Pons (tissue), 1 donor: Measurements from ENCODE around the gene SORCS3.

ENCODE experiments used
- DNase-seq: peaks from one replicate; pipeline ENCODE4 v3.0.0-alpha.2; 2016; ENCODE audit warnings: low spot score

The SORCS3 gene

DNA sequence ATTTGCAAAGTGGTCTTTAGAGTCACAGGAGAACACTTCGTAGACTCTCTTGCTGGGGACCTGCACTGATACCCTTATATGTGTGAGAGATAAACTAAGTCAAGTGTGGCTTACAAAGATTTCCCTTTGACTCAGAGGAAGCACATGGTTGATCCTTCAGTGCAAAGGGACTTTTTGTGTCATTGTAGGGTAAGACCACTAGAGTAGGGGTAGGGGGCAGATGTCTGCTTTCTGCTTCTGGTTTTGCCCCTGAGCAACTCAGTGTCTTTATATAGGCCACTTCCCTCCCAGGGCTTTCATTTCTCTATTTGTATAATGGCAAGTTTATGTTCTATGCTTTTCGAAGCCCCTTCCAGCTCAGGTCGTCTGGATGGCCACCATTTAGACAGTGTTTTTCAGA is 281.7 kb downstream of the SORCS3 start:
- DNase-seq, result no peak

- DNase-seq, result no peak
Observed at GRCh38 chr10:104923501-104923900, 282.4 kb downstream of the SORCS3 start.

GRCh38 chr10:104924101-104924795 is 283.2 kb downstream of the SORCS3 start:
- DNase-seq, result no peak

DNA sequence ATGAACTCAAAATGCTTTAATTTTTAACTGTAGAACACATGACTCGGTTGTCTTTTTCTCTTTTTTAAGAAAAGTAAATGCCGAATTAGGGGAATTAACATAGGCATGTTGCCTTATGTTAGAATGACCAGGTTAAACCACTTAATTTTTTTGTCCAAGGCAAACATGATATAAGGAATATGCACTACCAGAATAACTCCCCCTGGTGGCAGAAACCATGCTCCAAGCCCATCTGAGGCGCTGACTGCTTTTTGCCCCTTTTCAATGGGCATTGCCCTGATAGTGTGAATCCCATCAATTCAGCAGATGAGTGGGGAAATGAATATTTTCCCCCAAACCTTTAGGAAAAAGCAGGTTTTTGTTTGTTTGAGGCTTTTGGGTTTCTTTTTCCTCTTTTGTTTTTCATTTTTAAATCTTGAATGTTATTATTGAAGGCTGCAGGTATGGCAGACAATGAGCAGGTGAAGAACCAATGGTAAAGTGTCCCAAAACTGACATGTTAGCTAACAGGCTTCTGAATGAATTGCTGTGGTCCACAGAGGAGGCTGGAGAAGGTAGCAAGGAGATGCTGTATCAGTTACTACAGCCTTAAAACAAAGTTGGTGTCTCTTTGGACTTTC is 284.3 kb downstream of the SORCS3 start:
- DNase-seq, result peak; percentile 58

DNA sequence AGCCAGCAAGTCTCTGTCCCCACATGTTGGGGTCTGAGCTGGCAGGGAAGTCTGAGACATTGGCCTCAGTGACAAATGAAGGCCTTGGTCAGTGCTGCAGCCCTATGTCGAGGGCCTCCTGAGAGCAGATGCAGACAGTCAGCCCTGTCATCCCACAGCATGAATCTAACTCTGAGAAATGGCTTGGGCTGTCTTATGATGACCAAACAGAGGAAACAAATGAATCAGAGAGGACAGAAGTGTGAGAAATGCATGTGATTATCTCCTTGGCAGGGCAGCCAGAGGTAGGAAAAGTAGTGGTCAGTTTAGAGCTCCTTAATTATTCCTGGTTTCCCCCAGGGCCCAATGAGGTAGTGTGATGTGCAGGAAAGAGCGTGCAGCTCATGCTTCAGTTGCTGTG is 287.6 kb downstream of the SORCS3 start:
- DNase-seq, result no peak

DNA sequence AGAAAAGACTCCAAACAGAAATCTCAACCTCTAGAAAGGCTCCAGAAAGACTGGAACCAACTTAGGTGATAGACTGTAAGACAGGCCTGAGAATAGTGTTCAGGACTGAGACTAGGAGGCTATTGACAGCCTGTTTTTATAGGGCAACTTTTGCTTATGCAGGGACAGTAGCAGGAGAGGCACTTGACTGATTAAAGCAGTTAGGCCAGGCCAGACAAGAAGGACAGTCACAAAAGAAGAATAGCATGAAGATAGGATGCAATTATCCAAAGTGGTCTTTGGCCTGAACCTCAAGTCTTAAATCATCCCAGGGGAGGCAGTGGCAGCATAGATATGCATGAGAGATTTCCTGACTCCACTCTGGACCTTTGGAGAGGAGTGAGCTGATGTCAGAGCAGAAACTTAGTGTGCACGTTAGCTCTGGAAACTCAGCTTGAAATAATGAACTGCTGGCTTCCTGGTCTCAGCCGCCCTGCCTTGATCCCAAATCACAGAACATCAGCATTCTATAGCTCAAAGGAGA is 290.6 kb downstream of the SORCS3 start:
- DNase-seq, result no peak

GRCh38 chr10:104935656-104936055 is 294.6 kb downstream of the SORCS3 start:
- DNase-seq, result no peak

GRCh38 chr10:104937567-104937966 is 296.5 kb downstream of the SORCS3 start:
- no peak for DNase-seq

DNA sequence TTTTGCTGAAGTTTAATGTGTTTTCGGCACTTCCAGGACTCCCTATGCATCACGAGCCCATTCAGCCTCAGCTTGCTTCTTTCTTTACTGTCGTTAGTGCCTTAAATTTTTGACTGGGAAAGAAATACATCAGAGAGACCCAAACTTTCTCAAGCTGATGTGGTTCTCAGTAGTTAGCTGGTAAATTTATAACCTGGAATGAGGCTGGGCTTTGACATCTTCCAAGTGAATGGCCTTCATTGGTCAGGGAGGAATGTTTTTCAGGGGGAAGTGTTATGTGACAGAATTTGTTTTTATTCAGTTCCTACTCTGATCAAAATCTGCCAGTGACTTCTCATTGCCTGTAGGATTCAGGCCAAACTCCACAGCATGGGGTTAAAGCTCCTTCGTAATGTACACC is 296.9 kb downstream of the SORCS3 start:
- no peak for DNase-seq

DNA sequence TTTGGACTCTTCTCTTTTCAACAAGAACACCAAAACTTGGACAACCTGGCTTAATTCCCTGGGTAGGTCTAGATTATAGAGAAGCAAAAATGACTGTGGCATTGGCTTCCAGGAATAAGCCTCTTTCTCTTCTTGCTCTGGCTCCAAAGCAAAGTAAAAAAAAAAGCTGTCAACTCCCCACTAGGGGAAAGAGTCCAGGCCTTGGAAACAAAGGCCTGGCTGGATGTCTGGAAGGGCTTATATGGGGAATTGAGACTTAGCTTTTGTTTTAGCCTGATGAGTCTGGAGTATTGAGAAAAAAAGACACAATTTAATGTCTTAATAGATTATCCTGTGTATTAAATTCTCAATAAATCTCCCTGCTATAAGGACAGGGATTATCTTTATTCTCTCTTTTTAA is 300.6 kb downstream of the SORCS3 start:
- DNase-seq, result no peak

- DNase-seq, result no peak
Observed at GRCh38 chr10:104947314-104947713, 306.2 kb downstream of the SORCS3 start.

DNA sequence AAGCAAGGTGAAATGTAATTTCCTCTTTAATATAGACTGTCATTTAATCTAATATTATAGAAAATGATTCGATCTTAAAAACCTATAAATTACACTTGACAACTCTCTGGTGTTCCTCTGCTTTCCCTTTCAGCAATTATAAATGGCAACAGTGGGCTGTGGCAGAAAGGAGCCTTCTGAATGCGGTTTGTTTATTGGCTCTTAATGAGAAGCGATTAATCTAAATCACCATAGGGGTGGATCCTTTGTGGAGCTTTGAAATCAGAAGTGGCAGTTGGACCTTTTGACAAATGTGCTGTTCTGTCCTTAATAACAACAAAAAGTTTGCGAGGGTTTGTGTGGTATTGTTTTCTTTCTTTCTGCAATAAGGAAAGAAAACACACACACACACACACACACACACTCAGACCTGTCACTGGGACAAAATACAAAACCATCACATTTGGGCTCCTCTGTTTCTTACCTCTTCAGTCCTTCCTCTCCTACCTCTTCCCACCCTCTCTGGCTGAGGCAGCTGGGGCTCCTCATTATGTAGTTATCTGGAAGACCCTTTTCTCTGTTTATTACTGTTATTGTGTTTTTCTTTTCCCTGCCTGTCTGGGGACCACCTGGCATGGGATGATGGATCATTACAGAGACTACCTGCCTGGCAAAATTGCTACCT is 316.2 kb downstream of the SORCS3 start:
- DNase-seq, result no peak

- no peak for DNase-seq
Observed at GRCh38 chr10:104966563-104967297, 325.6 kb downstream of the SORCS3 start.

DNA sequence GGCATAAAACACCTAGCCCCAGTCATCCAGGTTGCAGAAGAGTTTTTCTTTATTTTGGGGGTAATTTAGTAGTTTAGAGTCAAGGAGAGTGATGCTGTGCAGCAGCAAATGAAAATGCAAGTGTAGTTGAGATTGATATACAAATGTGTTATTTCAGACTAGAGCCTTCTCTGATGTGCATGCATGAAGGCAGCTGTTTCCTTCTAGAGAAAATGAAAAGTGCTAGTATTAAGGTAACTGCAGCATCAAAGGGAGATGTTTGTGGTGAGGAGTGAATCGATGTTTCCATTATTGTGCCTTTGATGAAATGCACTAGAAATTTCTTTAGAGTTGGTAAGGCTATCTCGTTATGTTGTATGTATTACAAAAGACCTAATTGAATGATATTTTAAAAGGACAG is 339.3 kb downstream of the SORCS3 start:
- no peak for DNase-seq

- DNase-seq, result no peak
Observed at GRCh38 chr10:104981995-104982394, 340.9 kb downstream of the SORCS3 start.

DNA sequence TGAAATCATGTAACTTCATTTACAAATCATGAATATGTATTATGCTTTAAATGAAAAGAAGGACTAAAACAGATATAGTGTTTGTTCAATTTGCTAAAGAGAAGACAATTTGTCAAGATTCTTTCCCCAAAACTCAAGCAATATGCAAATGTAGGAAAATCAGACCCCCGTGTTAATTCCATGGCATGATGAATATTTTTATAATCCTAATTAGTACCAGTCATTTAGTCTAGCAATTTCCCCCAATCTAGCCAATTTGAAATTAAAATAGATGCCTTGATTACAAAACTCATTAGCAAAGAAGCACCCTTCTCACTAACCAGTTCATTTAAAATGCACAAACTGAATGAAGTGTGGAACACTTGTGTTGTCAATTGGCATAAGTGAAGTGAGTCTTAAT is 347.6 kb downstream of the SORCS3 start:
- DNase-seq, result peak; percentile 16

DNA sequence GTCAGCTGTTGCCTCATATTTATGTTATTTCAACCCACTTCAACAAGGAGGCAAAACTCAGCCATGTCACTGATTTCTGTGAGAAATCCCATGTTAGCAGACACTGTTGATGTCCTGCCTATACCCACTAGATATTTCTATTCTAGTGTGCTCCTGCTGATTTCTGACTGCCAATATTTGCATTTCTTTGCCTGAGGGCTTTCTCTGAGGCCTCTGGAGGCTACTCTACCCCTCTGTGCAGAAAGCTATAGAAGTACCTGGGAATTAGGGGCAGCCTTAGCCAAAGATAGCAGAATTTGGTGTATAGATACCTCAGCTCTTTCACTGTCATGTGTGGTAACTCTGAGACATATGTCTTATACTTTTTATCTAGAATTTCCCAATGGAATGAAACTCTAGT is 348.8 kb downstream of the SORCS3 start:
- DNase-seq, result no peak

DNA sequence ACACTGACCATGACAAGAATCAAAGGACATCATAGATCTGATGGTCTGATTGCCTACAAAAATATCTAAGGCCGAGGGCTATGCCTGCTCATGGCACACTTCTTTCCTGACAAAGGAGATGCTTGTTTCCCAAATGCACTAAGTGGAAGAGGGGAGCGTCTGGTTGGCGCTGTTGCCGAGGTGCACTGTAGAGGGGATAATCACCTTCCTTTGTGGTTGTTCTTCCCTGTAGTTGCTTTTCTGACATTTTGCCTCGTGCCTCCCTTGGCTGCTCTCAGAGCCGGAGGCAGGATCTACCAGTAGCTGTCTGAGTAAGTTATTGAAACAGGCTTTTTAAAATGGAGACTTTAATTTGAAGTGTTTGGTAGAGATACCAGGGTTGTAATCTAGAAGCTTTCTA is 352.0 kb downstream of the SORCS3 start:
- no peak for DNase-seq

GRCh38 chr10:105001269-105001668 is 360.2 kb downstream of the SORCS3 start:
- no peak for DNase-seq

GRCh38 chr10:105010411-105011121 is 369.5 kb downstream of the SORCS3 start:
- DNase-seq, result no peak

DNA sequence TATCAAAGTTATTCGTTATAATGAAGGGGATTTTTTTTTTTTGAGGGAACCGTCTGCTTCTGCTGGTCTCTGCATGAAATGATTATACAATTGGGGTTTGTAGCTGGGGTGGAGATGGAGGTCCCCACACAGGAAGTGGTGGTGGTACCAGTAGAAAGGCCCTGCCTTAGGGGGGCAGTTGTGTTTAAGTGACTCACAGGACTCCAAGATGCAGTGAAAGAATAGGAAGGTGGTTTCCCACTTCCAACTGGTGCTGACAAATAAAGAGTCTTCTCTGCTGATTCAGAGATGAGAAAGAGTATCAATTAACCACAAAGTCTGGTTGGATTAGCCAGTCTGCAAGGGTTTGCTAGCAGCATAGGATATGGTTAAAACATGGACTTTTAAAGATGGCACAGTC is 376.0 kb downstream of the SORCS3 start:
- no peak for DNase-seq

DNA sequence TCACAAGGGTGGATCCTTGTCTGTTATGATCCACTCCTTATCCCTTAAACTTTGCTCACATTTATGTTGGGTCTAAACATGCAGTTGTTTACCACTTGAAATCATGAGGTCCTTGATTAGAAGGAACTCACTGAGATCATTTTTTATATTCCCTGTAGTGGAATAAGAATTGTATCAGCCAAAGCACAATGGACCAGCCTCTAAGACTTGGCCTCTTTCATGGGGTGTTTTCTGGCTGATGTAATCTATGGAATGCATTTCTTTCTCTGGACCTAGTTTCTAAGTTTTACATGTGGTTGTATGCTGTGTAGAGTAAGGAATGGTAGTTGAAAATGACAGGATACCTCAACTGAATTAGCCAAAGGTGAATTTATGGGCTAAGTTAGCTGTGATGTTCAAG is 376.6 kb downstream of the SORCS3 start:
- DNase-seq, result no peak
